ENCODE data around the gene ASB10.

ASB10 gene

DNA sequence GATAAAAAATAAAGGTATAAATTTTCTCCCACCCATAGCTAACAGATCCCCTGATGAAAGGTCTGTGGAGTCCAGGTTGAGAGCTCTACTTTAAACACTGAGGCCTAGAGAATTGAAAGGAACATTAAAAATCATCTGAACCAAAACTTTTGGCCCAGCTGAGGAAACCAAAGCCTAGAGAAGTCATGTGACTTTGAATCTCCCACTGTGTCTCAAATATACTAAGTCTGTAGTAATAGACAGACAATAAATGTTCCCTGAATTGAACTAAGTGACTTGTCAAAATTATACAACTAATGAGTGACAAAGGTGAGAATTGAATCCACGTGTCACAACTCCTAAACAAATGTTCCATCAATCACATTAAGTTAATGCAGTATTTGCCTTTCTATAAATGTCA is 25.3 kb downstream of the ASB10 start:
- no peak overlapping the region for H3K4me3 ChIP-seq (ENCODE audit: low read depth in 1 of 2, low read length in 2 of 2)
- no peak for TF ChIP-seq EZH2 (IDR thresholded peaks at IDR 0.05; ENCODE audit: borderline replicate concordance, low read depth, low read length, severe bottlenecking)
- TF ChIP-seq, protein P1, sequence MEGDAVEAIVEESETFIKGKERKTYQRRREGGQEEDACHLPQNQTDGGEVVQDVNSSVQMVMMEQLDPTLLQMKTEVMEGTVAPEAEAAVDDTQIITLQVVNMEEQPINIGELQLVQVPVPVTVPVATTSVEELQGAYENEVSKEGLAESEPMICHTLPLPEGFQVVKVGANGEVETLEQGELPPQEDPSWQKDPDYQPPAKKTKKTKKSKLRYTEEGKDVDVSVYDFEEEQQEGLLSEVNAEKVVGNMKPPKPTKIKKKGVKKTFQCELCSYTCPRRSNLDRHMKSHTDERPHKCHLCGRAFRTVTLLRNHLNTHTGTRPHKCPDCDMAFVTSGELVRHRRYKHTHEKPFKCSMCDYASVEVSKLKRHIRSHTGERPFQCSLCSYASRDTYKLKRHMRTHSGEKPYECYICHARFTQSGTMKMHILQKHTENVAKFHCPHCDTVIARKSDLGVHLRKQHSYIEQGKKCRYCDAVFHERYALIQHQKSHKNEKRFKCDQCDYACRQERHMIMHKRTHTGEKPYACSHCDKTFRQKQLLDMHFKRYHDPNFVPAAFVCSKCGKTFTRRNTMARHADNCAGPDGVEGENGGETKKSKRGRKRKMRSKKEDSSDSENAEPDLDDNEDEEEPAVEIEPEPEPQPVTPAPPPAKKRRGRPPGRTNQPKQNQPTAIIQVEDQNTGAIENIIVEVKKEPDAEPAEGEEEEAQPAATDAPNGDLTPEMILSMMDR (IDR thresholded peaks at IDR 0.05; ENCODE audit: borderline replicate concordance, extremely low read depth, low read length, poor library complexity, severe bottlenecking), result no peak
- H2AFZ ChIP-seq (ENCODE audit: low read depth, low read length), result no peak overlapping the region
- H4K20me1 ChIP-seq (ENCODE audit: insufficient read depth, low read length), result no peaks in the 10 kb centered on the region
- H3K27me3 ChIP-seq (ENCODE audit: insufficient read depth, low read length, poor library complexity), result peaks cover 50% of the 10 kb centered on the region
- ATAC-seq (ENCODE audit: insufficient read depth, low read depth) (no peak), DNase-seq (no peak)
- H3K27ac ChIP-seq (ENCODE audit: low read length), result no peak overlapping the region
- no peaks in the 10 kb centered on the region for H3K4me1 ChIP-seq (ENCODE audit: insufficient read depth, low read length)
- H3K79me2 ChIP-seq (ENCODE audit: insufficient read depth, low read length), result no peaks in the 10 kb centered on the region
- H3K36me3 ChIP-seq (ENCODE audit: insufficient read depth, low read length), result no peaks in the 10 kb centered on the region
- no peaks in the 10 kb centered on the region for H3K9me3 ChIP-seq (ENCODE audit: insufficient read depth, low read length, severe bottlenecking)
- H3K4me2 ChIP-seq (ENCODE audit: insufficient read depth, low read length), result no peak overlapping the region
- no peak overlapping the region for H3K9ac ChIP-seq (ENCODE audit: low read depth, low read length)

DNA sequence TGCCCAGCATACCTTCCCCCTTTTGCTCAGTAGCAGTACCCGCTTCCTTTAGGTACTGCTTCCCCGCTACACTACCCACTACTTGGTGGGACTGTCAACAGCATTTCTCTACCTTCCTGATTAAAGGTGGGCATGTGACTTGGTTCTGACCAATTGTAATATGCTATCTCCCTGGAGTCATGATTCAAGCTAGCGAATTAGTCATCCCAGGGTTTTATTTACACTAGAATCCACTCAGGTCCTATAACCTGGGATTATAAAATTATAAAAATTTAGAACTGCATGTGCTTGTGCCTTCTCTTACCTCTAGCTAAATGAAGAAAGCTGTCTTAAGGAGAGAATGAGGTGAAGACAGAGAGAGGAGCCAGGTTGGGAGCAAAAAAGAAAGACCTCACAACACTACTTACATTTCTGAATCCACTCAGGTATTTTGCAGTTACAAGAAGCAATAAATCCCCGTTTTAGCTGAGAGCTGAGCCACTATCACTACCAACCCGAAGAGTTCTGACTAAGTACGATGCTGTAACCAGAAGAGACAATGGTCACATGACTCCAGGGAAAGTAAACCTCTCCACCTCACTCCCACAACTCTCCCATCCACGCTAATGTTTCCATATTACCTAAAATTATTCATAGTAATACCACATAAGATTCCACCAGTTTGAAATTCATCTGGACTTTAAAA is 29.3 kb downstream of the ASB10 start:
- ATAC-seq (ENCODE audit: insufficient read depth, low read depth) (no peak), DNase-seq (no peak)
- Histone ChIP-seq H3K4me3 (ENCODE audit: low read depth in 1 of 2, low read length in 2 of 2) (no peak overlapping the region), H3K9me3 (ENCODE audit: insufficient read depth, low read length, severe bottlenecking) (no peaks in the 10 kb centered on the region), H3K9ac (ENCODE audit: low read depth, low read length) (no peak overlapping the region), H3K27me3 (ENCODE audit: insufficient read depth, low read length, poor library complexity) (peaks cover 43% of the 10 kb centered on the region), H3K27ac (ENCODE audit: low read length) (no peak overlapping the region), H3K4me2 (ENCODE audit: insufficient read depth, low read length) (no peak overlapping the region), H3K36me3 (ENCODE audit: insufficient read depth, low read length) (no peaks in the 10 kb centered on the region), H3K4me1 (ENCODE audit: insufficient read depth, low read length) (no peaks in the 10 kb centered on the region), H3K79me2 (ENCODE audit: insufficient read depth, low read length) (no peaks in the 10 kb centered on the region), H4K20me1 (ENCODE audit: insufficient read depth, low read length) (no peaks in the 10 kb centered on the region), H2AFZ (ENCODE audit: low read depth, low read length) (no peak overlapping the region)
- TF ChIP-seq EZH2 (IDR thresholded peaks at IDR 0.05; ENCODE audit: borderline replicate concordance, low read depth, low read length, severe bottlenecking), result no peak
- TF ChIP-seq, protein P1 (IDR thresholded peaks at IDR 0.05; ENCODE audit: borderline replicate concordance, extremely low read depth, low read length, poor library complexity, severe bottlenecking), result no peak

DNA sequence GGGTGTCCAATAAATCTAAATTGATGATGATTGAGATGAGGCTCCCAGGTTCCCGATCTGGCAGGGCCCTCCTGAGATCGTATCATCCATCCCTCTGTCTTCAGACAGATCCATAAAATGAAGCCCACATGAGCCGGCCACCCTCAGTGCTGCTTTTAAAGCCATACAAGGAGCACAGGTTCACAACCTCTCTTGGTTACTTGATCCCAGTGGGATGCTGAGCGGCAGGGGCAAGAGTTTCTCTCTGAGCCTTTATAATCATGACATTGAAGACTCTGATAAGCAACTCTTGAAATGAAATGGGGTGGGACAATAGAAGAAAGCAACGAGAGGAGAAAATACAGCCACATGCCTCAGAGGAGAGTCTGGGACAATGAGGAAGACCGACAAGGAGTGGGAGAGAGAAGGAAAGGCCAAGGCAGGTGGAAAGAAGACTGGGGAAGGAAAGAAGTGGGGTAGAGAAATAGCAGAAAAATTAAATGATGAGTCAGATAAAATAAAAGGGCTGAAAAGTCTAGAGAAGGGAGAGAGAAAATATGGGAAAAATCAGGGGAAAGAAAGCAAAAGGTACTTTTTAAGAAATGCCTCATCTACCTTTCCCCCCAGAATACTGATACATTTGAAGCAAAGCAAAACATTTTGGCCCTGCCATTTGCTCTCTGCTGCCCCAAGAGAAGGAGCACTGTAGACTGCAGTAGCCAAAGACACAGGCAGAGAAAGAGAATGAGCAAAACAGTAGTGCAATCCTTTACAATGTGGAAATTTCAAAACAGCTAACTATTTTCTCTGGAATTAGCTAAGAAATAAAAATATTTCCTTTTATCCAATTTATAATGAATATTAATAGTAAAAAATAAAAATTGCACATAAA is 34.2 kb downstream of the ASB10 start:
- no peaks in the 10 kb centered on the region for H4K20me1 ChIP-seq (ENCODE audit: insufficient read depth, low read length)
- no peaks in the 10 kb centered on the region for H3K36me3 ChIP-seq (ENCODE audit: insufficient read depth, low read length)
- peaks cover 55% of the 10 kb centered on the region for H3K27me3 ChIP-seq (ENCODE audit: insufficient read depth, low read length, poor library complexity)
- no peak overlapping the region for H3K4me2 ChIP-seq (ENCODE audit: insufficient read depth, low read length)
- H3K27ac ChIP-seq (ENCODE audit: low read length), result no peak overlapping the region
- no peak overlapping the region for H2AFZ ChIP-seq (ENCODE audit: low read depth, low read length)
- H3K79me2 ChIP-seq (ENCODE audit: insufficient read depth, low read length), result no peaks in the 10 kb centered on the region
- H3K4me3 ChIP-seq (ENCODE audit: low read depth in 1 of 2, low read length in 2 of 2), result no peak overlapping the region
- no peaks in the 10 kb centered on the region for H3K9me3 ChIP-seq (ENCODE audit: insufficient read depth, low read length, severe bottlenecking)
- no peak overlapping the region for H3K9ac ChIP-seq (ENCODE audit: low read depth, low read length)
- peak; percentile 26 for TF ChIP-seq EZH2 (IDR thresholded peaks at IDR 0.05; ENCODE audit: borderline replicate concordance, low read depth, low read length, severe bottlenecking)
- TF ChIP-seq, protein P1 (IDR thresholded peaks at IDR 0.05; ENCODE audit: borderline replicate concordance, extremely low read depth, low read length, poor library complexity, severe bottlenecking), result no peak
- ATAC-seq (ENCODE audit: insufficient read depth, low read depth) (no peak), DNase-seq (no peak)
- no peaks in the 10 kb centered on the region for H3K4me1 ChIP-seq (ENCODE audit: insufficient read depth, low read length)

Measured in DND-41 (cell line).